ENCODE measurements around the gene FOXO6. TPM values are rescaled to one million over a fixed set of nuclear protein-coding genes. Genes with fewer than 3 reads are reported as not detected.
"Not testable (repeated sequence)": the region's sequence is repeated elsewhere in the genome, so short reads cannot be mapped to it uniquely, and the experiment has no call there.

The FOXO6 gene
- polyA plus RNA-seq, 1 of the 3 experiments (the other 2 are of a cell fraction): 0.35 TPM

GRCh38 chr1:41332161-41332560 lies 29.1 kb upstream of the FOXO6 start:
- H3K27me3 ChIP-seq (ENCODE audit: insufficient read depth); DNase-seq; H3K4me2 ChIP-seq; H3K9me2 ChIP-seq; H3K9me3 ChIP-seq; H3K27ac ChIP-seq (ENCODE audit: low read depth in 2 of 2, low read length in 1 of 2); H4K20me1 ChIP-seq (ENCODE audit: insufficient read depth); POLR2A ChIA-PET; H3K9ac ChIP-seq; H3F3A ChIP-seq (replicated peaks; ENCODE audit: insufficient read depth); H3K79me2 ChIP-seq (ENCODE audit: insufficient read depth); H3K4me3 ChIP-seq (ENCODE audit: low read depth in 2 of 2, low read length in 1 of 2); H2AFZ ChIP-seq (ENCODE audit: low read depth); H3K36me3 ChIP-seq (replicated peaks in 1 of 2; ENCODE audit: control insufficient read depth in 1 of 2, insufficient read depth in 2 of 2, low read length in 1 of 2): not testable (repeated sequence)
- WGBS (ENCODE audit: low lambda C conversion rate): 93% methylated on average over 6 of the region's 6 CpGs
- peaks cover 0 to 12% of the 10 kb centered on the region in 2 experiments; a peak in 1 of 4 replicates for H3K4me1 ChIP-seq (ENCODE audit: control insufficient read depth in 1 of 2, insufficient read depth in 2 of 2, low read depth in 1 of 2, low read length in 1 of 2)
- CTCF ChIA-PET: interaction anchor here (1.3 kb wide), 2 partner anchors 19 to 184 kb away, joined by 3 read pairs; no protein-coding TSS in a partner anchor

GRCh38 chr1:41333146-41333784 lies 28.0 kb upstream of the FOXO6 start:
- DNase-seq: no peak
- CTCF ChIA-PET: interaction anchor here (1.0 kb wide), 1 partner anchor 51 kb away, joined by 4 read pairs; no protein-coding TSS in a partner anchor

GRCh38 chr1:41338820-41339219 lies 22.4 kb upstream of the FOXO6 start:
- H3K4me2 ChIP-seq: no peak overlapping the region
- no peaks in the 10 kb centered on the region for H3K36me3 ChIP-seq (replicated peaks in 1 of 2; ENCODE audit: control insufficient read depth in 1 of 2, insufficient read depth in 2 of 2, low read length in 1 of 2)
- no peaks in the 10 kb centered on the region for H3K79me2 ChIP-seq (ENCODE audit: insufficient read depth)
- H3K4me3 ChIP-seq (ENCODE audit: low read depth in 2 of 2, low read length in 1 of 2): no peak overlapping the region
- no peaks in the 10 kb centered on the region for H3K27me3 ChIP-seq (ENCODE audit: insufficient read depth)
- no peak overlapping the region for H2AFZ ChIP-seq (ENCODE audit: low read depth)
- no peak for TF ChIP-seq REST (IDR thresholded peaks at IDR 0.05; ENCODE audit: low read depth, low read length)
- no peak for TF ChIP-seq FOSL2 (IDR thresholded peaks at IDR 0.05; ENCODE audit: borderline replicate concordance, low read depth)
- no peak for TF ChIP-seq ZBTB33 (IDR thresholded peaks at IDR 0.05; ENCODE audit: borderline replicate concordance, low read depth)
- no peak for TF ChIP-seq RFX5 (IDR thresholded peaks at IDR 0.05; ENCODE audit: low read length)
- no peak for TF ChIP-seq JUND (IDR thresholded peaks at IDR 0.05)
- TF ChIP-seq YY1 (IDR thresholded peaks at IDR 0.05; ENCODE audit: low read depth): no peak
- no peak for TF ChIP-seq NRF1 (IDR thresholded peaks at IDR 0.05; ENCODE audit: low read depth, low read length)
- TF ChIP-seq RCOR1 (IDR thresholded peaks at IDR 0.05; ENCODE audit: low read length): no peak
- no peak for DNase-seq
- H4K20me1 ChIP-seq (ENCODE audit: insufficient read depth): no peaks in the 10 kb centered on the region
- WGBS (ENCODE audit: low lambda C conversion rate): 35% methylated on average over 1 of the region's 1 CpG
- CTCF ChIA-PET: interaction anchor here (0.6 to 2.4 kb wide), 2 partner anchors 93 to 1918 kb away, joined by 3 to 5 read pairs; no protein-coding TSS in a partner anchor
- H3F3A ChIP-seq (replicated peaks; ENCODE audit: insufficient read depth): no peaks in the 10 kb centered on the region
- POLR2A ChIA-PET: no interaction called here
- no peaks in the 10 kb centered on the region for H3K9me2 ChIP-seq
- H3K4me1 ChIP-seq (ENCODE audit: control insufficient read depth in 1 of 2, insufficient read depth in 2 of 2, low read depth in 1 of 2, low read length in 1 of 2): no peaks in the 10 kb centered on the region; a peak in 1 of 4 replicates
- no peak overlapping the region for H3K9ac ChIP-seq
- no peak overlapping the region for H3K27ac ChIP-seq (ENCODE audit: low read depth in 2 of 2, low read length in 1 of 2)
- no peaks in the 10 kb centered on the region for H3K9me3 ChIP-seq

More at GRCh38 chr1:41333146-41333784, 28.0 kb upstream of the FOXO6 start:
- H3K4me3 ChIP-seq (ENCODE audit: low read depth in 2 of 2, low read length in 1 of 2): no peak overlapping the region
- H3K4me2 ChIP-seq: no peak overlapping the region
- no peak overlapping the region for H3K27ac ChIP-seq (ENCODE audit: low read depth in 2 of 2, low read length in 1 of 2)
- no peaks in the 10 kb centered on the region for H3K9me3 ChIP-seq
- no peaks in the 10 kb centered on the region for H3K79me2 ChIP-seq (ENCODE audit: insufficient read depth)
- no peak overlapping the region for H3K9ac ChIP-seq
- no peaks in the 10 kb centered on the region for H3K36me3 ChIP-seq (replicated peaks in 1 of 2; ENCODE audit: control insufficient read depth in 1 of 2, insufficient read depth in 2 of 2, low read length in 1 of 2)
- H3K4me1 ChIP-seq (ENCODE audit: control insufficient read depth in 1 of 2, insufficient read depth in 2 of 2, low read depth in 1 of 2, low read length in 1 of 2): peaks cover 0 to 12% of the 10 kb centered on the region in 2 experiments; a peak in 1 of 4 replicates
- TF ChIP-seq RAD21 (IDR thresholded peaks at IDR 0.05; ENCODE audit: low read length) (no peak), TCF12 (IDR thresholded peaks at IDR 0.05) (peak; percentile 33; the same call in 1 of the 2 replicates), USF1 (IDR thresholded peaks at IDR 0.05; ENCODE audit: borderline replicate concordance, low read depth) (peak; percentile 82)
- no peaks in the 10 kb centered on the region for H3K9me2 ChIP-seq
- no peaks in the 10 kb centered on the region for H3K27me3 ChIP-seq (ENCODE audit: insufficient read depth)
- H2AFZ ChIP-seq (ENCODE audit: low read depth): no peak overlapping the region
- 34% methylated on average over 6 of the region's 6 CpGs for WGBS (ENCODE audit: low lambda C conversion rate)
- H4K20me1 ChIP-seq (ENCODE audit: insufficient read depth): no peaks in the 10 kb centered on the region
- POLR2A ChIA-PET: no interaction called here
- no peaks in the 10 kb centered on the region for H3F3A ChIP-seq (replicated peaks; ENCODE audit: insufficient read depth)
